ENCODE data around the gene DHRS11.

- no peak for TF ChIP-seq REST (IDR thresholded peaks at IDR 0.05; ENCODE audit: unreplicated experiment)
- no peak for TF ChIP-seq CTCF (conservative IDR thresholded peaks at IDR 0.05; ENCODE audit: low read depth in 2 of 2)
- TF ChIP-seq CREB1 (CRISPR knock-in tag; IDR thresholded peaks at IDR 0.05; ENCODE audit: low read depth) = no peak
- no peak for TF ChIP-seq EZH2 (IDR thresholded peaks at IDR 0.05; ENCODE audit: low read depth, unreplicated experiment)
- TF ChIP-seq POLR2AphosphoS5 (IDR thresholded peaks at IDR 0.05; ENCODE audit: low read depth) = no peak
- no peak for TF ChIP-seq JUNB (IDR thresholded peaks at IDR 0.05; ENCODE audit: unreplicated experiment)
- TF ChIP-seq EZH2phosphoT487 (IDR thresholded peaks at IDR 0.05; ENCODE audit: unreplicated experiment) = no peak
- TF ChIP-seq ZNF331 (CRISPR knock-in tag; IDR thresholded peaks at IDR 0.05; ENCODE audit: low read depth) = no peak
These were observed 36.9 kb downstream of the DHRS11 start for GRCh38 chr17:36628576-36628975.
